Activated T-helper 1 cell treated with anti-CD3 and anti-CD28 coated beads, Interleukin-2, amount 50 U/mL, for 16 hours (primary cell): ENCODE measurements around the gene SIGLEC14.

Source experiments
- DNase-seq, 2 donors: peaks; one replicate each; pipeline ENCODE4 v3.0.0-alpha.2; 2020; ENCODE audit warnings: low read depth in 1 of 2, low spot score in 1 of 2

SIGLEC14 gene

GRCh38 chr19:51626675-51627074 lies 19.9 kb downstream of the SIGLEC14 start:
- no peak for DNase-seq

DNA sequence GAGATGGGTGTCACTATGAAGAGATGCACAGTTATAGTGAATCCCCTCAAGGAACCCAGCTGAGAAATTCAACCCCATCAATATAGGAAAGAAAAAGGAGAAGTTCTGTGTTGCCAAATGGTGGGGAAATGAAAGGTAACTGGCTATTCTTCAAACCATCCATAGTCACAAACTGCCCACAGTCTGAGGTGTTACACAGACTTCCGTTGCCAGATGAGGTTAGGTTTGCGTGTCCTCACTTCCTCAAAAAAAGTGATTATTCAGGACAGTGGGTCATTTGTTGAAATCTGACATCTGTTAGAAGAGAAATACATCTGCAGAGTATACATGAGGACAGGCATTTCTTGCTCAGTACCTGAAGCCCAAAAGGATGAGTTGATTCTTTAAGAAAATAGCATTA lies 25.4 kb downstream of the SIGLEC14 start:
- no peak for DNase-seq

DNA sequence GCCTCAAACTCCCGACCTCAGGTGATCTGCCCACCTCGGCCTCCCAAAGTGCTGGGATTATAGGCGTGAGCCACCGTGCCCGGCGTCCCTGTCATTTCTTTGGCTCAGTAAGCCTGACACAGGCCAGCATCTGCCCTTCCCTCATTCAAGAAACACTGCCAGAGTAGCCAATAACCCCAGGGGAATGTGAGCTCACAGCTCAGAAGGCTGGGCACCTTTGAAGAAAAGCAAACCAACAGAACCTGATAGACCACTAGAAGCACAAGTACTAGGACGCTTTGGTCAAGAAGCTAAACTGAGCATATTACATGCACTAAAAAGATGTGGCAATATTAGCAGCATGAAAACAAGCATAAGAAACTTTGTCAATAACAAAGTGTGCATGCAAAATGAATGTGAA lies 30.6 kb downstream of the SIGLEC14 start:
- DNase-seq = no peak

GRCh38 chr19:51614789-51615188 lies 31.8 kb downstream of the SIGLEC14 start:
- DNase-seq = no peak

GRCh38 chr19:51610576-51610975 lies 36.0 kb downstream of the SIGLEC14 start:
- DNase-seq = no peak

- DNase-seq = peak in 1 of 2 donors; percentile 31
Measured at GRCh38 chr19:51607920-51608562, 38.6 kb downstream of the SIGLEC14 start.

GRCh38 chr19:51607077-51607476 lies 39.5 kb downstream of the SIGLEC14 start:
- DNase-seq = no peak

DNA sequence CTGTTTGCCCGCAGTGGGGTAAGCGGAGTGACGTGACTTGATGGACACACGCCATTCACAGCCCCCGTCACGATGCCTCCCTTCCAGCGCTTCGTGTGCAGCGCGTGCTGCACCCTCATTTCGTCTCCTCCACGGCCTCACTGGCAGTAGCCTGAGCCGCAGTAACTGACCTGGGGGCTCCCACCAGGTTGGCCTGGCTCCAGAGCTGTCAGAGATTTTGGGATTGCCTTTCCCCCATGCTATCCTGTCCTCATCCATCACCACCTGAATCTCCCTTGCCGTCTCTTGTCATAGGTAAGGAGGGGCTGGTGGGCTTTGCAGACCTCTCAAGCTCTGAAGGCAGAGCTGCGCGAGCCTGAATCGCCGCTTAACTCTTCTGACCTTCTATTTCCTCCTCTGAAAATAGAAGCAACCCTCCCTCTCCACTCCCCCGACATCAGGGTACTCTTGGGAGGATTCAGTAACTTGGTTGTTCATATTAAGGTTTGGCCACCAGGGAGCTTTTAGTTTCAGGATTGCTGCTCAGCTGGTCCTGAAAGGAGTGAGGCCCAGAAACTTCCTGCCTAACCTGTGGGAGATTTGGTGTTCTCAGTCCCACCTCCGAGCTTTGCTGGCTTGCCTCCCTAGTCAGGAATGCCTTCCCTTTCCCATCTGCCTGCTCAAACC lies 44.3 kb downstream of the SIGLEC14 start:
- no peak for DNase-seq

- no peak for DNase-seq
Measured at GRCh38 chr19:51600940-51601580, 45.6 kb downstream of the SIGLEC14 start.

GRCh38 chr19:51599084-51599483 lies 47.5 kb downstream of the SIGLEC14 start:
- no peak for DNase-seq

DNA sequence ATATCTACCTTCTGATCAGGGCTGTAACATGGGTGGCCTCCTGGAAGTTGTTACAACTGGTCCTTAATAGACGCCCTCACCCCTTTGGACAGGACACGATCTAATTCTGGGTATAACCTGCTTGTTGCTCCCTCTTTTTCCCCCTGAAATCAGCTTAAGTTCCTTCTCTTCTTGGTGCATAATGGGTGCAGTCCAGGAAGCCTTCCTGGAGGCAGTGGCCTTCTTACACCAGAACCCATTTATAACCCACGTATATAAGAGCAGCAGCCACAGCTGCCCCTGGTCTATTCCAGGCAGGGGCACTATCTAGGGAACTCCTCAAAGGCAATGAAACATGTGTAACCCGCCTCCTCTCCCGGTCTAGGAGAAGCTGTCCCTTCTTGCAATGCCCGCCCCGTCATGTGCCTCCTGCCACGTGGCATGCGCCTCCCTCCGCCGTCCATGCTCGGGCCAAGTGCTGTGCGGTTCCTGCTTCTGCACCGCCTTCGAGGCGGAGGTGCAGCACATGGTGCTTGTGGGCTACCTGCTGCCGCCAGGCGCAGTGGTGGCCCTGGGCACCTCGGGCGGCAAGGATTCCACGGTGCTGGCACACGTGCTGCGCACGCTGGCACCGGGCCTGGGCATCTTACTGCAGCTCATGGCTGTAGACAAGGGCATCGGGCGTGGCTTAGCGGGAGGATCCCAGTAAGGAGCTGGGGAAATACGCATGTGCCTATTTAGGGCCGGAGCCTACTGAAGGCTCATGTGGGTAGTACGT lies 48.3 kb downstream of the SIGLEC14 start:
- DNase-seq = no peak

DNA sequence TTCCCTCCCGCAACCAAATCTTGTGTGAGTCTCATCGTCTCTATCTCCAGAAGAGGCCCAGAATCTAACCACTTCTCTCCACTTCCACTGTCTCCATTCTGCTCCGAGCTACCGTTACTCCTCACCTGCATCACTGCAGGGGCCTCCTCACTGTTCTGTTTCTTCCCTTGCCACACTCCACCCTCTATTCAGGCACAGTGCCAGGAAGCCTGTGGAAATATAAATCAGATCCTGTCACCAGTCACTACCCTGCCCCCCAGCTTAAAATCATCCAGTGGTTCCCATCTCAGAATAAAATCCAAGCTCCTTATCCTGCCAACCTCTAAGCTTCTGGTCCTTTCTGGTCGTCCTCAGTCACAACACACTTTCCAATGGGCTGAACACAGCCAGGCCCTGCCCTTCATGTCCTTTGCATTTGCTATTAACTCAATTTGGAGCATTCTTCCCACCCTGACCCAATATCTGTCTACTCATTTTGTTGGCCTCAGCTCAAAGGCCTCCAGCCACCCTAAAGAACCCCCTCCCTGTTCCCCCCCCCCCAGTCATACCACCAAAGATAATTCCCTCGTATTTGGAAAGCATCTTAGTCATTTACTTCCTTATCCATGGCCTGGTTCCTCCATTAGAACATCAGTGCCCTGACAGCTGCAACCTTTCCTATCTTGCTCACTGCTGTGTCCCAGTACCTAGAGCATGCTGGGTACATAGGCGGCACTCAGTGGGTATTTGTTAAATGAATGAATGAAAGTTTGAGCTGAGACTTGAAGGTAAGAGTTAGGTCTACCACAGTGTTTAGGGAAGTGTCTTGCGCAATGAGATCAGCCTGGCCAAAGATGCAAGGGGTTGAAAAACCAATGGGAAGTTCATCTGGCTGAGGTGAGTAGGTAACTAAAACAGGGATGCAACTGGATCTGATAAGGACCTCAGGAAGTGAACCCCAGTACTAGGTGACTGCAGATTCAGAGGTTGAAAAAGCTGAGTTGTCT lies 51.1 kb downstream of the SIGLEC14 start:
- DNase-seq = no peak

DNA sequence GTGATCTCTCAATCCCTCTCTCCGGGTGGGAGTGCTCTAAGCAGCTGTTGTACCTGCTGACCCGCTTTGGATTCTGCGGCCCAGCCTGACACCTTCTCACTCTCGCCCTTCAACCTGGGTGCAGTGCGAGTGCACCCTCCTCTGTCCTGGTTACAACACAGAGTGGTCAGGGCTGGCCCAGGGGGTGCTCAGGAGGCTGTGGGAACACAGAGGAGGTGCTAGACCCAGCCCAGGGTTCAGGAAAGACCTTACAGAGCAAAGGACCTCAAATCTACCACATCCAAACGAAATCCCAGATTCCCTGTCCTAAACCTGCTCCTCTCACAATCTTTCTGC lies 51.9 kb downstream of the SIGLEC14 start:
- DNase-seq = no peak

DNA sequence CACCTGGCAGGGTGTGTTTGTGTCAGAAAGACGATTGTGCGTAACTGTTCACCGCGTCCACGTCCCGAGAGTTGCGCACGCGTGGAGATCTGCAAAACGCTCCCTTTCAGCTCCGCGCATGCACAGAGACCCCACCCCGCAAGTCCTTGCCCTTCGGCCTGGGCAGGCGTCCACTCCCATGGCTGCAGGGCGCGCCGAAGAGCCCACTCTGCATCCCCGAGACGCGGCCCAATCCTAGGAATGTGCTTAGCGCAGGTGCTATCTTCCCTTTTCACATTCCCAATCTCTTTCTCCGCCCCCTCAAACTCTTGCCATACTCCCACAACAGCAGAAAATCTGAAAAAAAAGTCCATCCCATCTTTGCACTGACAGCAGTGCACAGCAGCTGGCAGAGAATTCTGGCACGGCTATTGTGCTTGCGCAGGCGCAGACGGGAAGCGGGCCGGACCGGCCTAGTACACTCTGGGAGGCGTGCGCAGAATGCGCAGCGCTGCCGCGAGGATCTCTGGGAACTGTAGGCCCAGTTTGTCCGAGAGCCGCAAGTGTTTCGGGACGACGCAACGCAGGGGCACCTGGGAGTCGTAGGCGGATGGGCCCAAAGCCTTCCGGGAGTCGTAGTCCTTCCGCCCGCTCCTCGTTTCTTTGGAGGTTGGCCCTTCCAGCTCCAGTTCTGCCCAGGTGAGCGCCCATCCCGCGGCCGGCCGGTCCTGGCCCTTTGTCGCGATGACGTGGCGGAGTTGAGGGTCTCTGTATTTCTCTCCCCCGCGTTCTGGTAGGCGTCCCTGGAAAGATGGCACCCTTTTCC lies 52.5 kb downstream of the SIGLEC14 start:
- DNase-seq = peak; percentile 87 to 93

DNA sequence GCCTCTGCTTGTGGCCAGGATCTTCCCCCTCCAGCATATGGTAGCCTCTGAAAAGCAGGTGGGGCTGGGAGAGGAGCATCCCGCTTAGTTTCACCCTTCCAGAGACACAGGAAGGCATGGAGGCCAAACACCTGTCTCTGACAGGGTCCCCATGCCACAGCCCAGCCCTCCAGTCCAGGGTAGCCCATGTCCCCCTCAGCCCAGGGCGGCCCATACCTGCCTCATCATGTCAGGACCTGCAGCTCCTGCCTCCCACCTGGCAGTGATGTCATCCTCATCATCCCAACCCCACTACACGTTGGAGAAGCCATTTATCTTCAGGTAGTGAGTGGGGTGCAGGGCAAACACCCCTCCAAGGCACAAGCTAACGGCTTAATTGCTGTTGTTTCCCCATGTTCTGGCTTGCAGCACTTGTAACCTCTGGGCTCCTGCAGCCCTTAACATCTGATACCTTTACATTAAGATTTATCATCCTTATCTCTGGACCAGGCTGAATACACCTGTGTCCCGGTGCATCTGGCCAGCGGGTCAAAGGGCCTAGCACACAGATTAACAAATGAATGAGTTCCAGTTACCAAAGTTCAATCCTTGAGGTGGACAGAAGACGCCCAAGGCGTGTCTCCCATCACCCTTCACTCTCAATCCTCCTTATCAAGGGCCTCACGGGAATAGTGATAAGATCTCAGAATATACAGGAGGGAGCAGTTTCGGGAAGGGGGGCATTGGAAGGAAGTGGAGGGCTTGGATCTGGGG lies 53.3 kb downstream of the SIGLEC14 start:
- no peak for DNase-seq
